GM21576 (cell line): Measurements from ENCODE around the gene CDKL4.
A peak's percentile ranks its signal among the peaks of the same experiment; 100 is the strongest.
"Not testable (repeated sequence)": the region's sequence is repeated elsewhere in the genome, so short reads cannot be mapped to it uniquely, and the experiment has no call there.

ENCODE experiments used
- ATAC-seq: cut with Tn5 transposase; IDR thresholded peaks from one replicate; pipeline ENCODE4 v1.9.1; 2021; ENCODE audit warnings: mild to moderate bottlenecking, moderate library complexity; ENCODE audit not compliant: unreplicated experiment

Gene CDKL4

DNA sequence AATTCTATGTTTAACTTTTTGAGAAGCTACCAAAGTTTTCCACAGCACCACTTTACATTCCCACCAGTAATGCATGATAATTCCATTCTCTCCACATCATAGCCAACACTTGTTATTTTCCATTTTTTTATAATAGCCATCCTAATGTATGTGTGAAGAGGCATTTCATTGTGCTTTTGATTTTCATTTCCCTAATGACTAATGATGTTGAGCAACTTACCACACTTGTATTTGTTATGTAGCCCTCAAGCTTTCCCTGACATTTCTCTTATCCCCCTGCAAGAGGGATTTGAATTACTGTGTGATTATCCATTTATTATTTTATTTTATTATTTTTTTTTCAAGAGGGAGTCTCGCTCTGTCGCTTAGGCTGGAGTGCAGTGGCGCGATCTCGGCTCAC, 99.4 kb downstream of the CDKL4 start:
- ATAC-seq, result no peak

DNA sequence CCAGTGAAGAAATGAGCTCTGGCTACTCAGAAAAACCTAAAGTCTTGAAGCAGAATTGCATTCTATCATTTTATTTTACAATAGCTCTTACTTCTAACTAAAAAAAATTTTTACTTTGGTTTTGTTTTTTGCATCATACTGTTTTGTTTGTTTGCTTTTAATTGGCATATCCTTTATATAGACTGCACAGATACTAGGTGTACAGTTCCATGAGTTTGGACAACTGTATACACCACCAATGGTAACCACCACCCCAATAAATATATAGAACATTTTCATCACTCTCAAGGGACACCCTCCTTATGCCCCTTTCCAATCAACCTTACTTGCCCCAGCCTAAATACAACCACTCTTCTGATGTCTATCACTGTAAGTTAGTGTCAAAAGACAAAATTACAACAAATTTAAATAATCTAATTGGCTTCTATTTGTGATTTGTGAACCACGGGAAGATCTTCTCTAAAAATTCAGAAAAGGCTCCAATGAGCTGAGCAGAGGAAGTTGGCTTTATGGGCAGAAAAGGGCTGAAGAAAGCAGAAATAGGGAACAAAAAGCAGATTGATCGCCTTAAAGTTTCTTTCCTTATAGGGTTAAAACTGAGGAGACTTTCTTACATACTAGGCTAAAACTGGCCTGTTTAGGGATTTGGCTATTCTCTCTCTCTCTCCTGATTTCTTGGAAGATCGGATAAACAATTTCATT, 100.7 kb downstream of the CDKL4 start:
- no peak for ATAC-seq

DNA sequence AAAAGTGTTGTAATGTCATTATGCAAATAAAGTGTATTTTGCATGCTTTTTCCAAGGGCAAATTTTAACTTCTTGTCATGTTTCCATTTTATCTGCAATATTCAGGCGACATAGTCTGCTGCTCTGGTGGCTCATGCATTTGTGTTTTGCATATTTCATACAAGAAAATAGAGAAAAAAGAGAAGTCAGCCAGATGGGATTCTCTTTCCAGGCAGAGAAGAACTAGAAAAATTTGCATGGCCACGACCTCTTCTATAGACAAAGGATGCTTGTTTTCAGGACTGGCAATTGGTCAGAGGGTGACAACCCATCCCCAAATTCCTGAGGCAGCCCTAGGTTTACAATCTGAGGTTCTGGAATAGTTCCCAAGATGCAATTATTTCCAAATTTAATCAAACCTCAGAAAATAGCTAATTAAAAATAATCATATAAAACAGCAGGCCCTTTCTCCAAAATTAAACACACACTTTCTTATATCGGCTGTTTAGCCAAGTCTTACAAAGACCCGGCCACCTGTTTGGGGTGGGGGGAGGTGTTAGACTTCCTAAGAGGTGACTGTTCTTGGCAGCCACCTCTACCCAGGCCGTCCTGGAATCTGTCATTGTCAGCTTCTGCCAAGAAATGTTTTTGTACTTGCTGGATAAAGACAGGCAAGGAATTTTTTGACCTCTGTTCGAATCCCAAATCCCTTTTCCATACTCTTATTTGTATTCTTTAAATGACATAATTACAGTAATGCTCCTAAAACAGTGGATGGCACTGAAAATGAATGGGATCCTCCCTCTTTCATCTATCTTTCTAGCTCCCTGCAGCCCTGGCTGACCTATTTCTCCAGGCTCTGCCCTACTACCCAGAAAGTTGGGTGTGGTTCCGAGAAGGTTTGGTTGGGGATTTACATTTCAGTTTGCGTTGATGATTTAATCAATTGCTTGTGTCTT, 102.2 kb downstream of the CDKL4 start:
- no peak for ATAC-seq

DNA sequence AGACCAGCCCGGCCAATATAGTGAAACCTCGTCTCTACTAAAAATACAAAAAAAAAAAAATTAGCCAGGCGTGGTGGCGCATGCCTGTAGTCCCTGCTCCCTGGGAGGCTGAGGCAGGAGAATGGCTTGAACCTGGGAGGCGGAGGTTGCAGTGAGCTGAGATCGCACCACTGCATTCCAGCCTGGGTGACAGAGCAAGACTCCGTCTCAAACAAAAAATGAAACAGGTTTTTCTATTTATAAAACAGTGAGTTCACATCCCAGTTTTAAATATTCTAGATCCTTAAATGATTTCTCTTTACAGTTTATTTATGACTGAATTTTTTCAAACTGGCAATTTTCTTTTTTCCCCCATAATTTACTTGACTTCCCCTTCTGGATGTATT, 102.8 kb downstream of the CDKL4 start:
- ATAC-seq, result not testable (repeated sequence)

- ATAC-seq, result no peak
These were observed 103.4 kb downstream of the CDKL4 start for GRCh38 chr2:39140322-39140847.

GRCh38 chr2:39139511-39140237, 104.1 kb downstream of the CDKL4 start:
- no peak for ATAC-seq

GRCh38 chr2:39138837-39139211, 104.9 kb downstream of the CDKL4 start:
- ATAC-seq, result no peak

- not testable (repeated sequence) for ATAC-seq
These were observed 105.5 kb downstream of the CDKL4 start for GRCh38 chr2:39138187-39138836.

DNA sequence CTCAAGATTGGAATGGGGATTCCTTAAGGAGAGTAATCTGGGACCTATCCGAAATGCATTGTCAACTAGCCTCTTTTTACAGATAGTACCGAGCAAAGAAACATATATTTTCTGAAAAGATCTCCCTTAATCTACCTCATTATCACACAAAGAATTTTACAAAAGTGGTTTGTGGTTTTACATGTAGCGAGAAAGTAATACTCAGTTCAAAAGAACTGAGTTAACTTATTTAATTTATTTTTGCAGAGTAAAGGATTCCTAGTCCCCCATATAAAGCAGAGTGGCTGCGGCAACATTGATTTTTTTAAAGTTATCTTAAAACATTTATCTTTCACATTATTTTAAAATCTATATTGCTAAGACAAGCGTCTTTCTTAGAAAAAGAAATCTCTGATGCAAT, 107.0 kb downstream of the CDKL4 start:
- no peak for ATAC-seq

DNA sequence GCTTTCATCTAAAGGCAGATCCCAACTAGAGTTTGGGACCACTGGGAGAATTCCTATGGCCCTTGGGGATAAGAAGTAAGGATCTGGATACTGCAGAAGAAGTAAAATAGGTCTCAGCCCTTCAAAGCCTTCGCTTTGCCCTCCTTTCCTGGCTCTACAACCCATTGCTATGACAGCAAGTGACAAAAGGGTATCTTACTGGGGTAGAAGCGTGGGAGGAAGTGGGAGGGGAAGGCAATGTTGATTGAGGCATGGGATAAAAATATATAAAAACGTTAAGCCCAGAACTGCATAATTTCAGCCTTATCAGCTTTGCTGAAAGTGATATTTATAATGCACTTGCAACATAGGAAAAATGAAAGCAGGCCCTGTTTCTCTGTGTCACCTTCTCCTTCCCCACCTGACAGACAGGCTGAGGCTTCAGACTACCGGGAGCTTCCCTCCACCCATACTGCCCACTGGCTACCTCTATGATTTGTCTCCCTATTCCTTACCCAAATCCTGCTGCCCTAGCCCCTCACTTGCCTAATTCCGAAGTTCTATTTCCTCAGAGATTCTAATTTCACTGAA, 108.0 kb downstream of the CDKL4 start:
- no peak for ATAC-seq

DNA sequence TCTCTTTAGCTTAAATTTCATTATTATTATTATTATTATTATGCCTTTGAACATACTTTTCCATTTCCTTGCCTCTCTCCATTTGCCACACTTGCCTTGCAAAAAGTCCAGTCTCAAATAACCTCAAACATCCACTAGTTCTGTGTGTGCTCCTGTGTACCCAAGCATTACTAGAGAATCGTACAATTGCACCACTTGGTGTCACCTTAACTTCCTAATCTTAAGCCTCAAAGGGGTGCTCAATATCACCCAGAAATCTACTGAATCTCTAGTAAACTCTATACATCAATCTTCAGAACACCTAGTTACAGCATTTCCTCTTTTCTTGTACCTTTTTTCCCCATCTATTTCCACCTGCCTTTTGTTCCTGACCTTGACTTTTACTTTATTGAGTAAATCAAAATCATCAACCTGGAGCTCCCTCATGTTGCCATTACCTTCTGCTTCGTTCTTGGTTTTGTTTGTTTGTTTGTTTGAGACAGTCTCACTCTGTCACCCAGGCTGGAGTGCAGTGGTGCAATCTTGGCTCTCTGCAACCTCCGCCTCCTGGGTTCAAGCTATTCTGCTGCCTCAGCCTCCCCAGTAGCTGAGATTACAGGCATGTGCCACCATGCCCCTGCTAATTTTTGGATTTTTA, 110.4 kb downstream of the CDKL4 start:
- ATAC-seq, result no peak

DNA sequence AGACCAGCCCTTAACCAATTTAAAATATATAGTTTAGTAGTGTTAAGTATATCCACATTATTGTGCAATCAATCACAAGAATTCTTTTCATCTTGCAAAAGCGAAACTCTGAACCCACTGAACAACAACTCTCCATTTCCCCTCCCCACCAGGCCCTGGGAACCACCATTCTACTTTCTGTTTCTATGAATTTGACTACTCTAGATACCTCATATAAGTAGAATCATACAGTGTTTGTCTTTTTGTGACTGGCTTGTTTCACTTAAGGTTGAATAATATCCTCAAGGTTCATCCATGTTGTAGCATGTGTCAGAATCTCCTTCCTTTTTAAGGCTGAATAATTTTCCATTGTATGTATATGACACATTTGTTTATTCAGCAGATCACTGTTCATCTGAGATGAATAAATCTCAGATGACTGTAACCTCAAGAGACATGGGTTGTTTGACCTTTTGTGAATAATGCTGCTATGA, 114.8 kb downstream of the CDKL4 start:
- ATAC-seq, result peak; percentile 48

DNA sequence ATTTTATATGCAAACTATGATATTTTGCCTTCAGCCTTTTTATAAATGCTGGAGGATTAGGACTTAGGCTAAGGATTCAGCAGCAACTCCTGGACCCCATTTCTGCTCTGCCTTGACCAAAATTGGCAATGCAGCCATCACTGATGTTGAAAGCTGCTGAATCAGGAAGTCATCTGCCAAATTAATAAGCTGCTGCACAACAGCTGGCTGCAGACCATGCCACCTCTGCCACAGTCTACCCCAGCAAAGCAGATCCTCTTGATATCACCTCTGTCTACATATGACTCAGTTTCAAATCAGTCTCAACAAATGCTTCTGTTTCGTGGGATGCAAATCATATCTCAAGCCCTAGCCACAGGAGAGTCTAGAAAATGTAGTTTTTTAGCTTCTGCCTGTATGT, 115.8 kb downstream of the CDKL4 start:
- peak; percentile 52 for ATAC-seq
